GM10248 (cell line): ENCODE measurements around the gene ST7.

Experiments
- CTCF ChIA-PET: fragments of 300-600 bp; sonication (Branson Sonifier 250); formaldehyde crosslinking; extraction: SDS; loops from one replicate; lab custom pipeline; 2021; ENCODE audit warnings: antibody characterized with exemption; lab: Yijun Ruan, JAX
- POLR2A ChIA-PET: fragments of 350-650 bp; sonication (Branson Sonifier 250); formaldehyde crosslinking; extraction: SDS; loops from one replicate; lab custom pipeline; 2020; ENCODE audit warnings: antibody characterized with exemption; lab: Yijun Ruan, JAX
- DNase-seq: peaks from one replicate; pipeline ENCODE4 v3.0.0; 2012; ENCODE audit errors: extremely low spot score
- CTCF ChIP-seq: IDR thresholded peaks from 2 replicates; pipeline ENCODE4 v1.5.1; 2012; ENCODE audit warnings: mild to moderate bottlenecking, low read depth; ENCODE audit errors: extremely low read depth, missing control alignments, control extremely low read depth

The ST7 gene

DNA sequence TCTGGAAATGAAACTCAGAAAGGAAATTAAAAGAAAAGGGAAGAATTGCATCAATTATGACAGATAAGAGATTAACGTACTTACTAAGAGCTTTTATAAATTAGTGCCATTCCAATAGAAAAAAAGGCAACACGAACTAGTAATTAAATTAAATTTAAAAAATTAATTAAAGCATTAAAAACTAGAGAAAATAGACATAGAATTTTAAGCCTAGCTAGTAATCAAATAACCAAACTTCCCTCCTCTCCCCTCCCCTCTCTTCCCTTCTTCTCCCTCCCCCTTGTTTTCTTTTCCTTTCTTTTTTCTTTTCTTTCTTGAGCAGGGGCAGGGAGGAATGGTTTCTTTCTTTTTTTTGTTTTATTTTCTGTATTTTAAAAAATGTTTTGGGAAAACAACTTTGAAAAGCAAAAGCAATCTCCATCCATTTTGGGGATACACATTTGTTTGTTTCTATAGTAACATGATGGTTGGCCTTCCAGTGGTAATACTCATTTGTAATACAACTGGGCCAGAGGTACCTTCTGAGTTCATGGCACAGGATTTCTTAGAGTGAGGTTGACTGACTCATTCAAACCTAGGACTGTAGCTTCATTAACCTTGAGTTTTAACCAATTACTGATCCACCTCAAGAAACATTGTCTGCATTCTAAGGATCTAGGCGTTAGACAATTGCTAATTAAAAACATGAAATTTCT lies 132.6 kb downstream of the ST7 start:
- TF ChIP-seq CTCF: no peak
- ChIA-PET CTCF (interaction anchor here (0.9 to 1.5 kb wide), 8 partner anchors 10 to 46 kb away, joined by 3 to 5 read pairs (median 3); no protein-coding TSS in a partner anchor), POLR2A (no interaction called here)
- no peak for DNase-seq

- TF ChIP-seq CTCF: no peak
- POLR2A ChIA-PET: no interaction called here
- CTCF ChIA-PET: interaction anchor here (0.8 to 1.5 kb wide), 6 partner anchors 9 to 47 kb away, joined by 3 to 4 read pairs (median 3); no protein-coding TSS in a partner anchor
Observed at GRCh38 chr7:117086788-117087187, 133.5 kb downstream of the ST7 start.

GRCh38 chr7:117087639-117088396 lies 134.5 kb downstream of the ST7 start:
- POLR2A ChIA-PET: no interaction called here
- CTCF ChIA-PET: interaction anchor here (1.0 to 1.4 kb wide), 9 partner anchors 10 to 192 kb away, joined by 3 to 7 read pairs (median 3); no protein-coding TSS in a partner anchor

More at GRCh38 chr7:117086788-117087187, 133.5 kb downstream of the ST7 start:
- no peak for DNase-seq

GRCh38 chr7:117088623-117089194 lies 135.4 kb downstream of the ST7 start:
- POLR2A ChIA-PET: no interaction called here
- TF ChIP-seq CTCF: no peak
- CTCF ChIA-PET: interaction anchor here (0.7 to 1.4 kb wide), 11 partner anchors 9 to 193 kb away, joined by 3 to 7 read pairs (median 3); no protein-coding TSS in a partner anchor
- no peak for DNase-seq

More at GRCh38 chr7:117087639-117088396, 134.5 kb downstream of the ST7 start:
- TF ChIP-seq CTCF: no peak
- no peak for DNase-seq

GRCh38 chr7:117090791-117091190 lies 137.5 kb downstream of the ST7 start:
- ChIA-PET POLR2A (no interaction called here), CTCF (no interaction called here)
- DNase-seq: no peak
- TF ChIP-seq CTCF: no peak

- no peak for TF ChIP-seq CTCF
- ChIA-PET CTCF (no interaction called here), POLR2A (no interaction called here)
- no peak for DNase-seq
Observed at GRCh38 chr7:117091721-117092120, 138.4 kb downstream of the ST7 start.
